Measurements from ENCODE around the gene TSR1.

GRCh38 chr17:2289878-2290478, 46.3 kb downstream of the TSR1 start:
- TF ChIP-seq CTCF (IDR thresholded peaks at IDR 0.05): no peak
- TF ChIP-seq POLR2AphosphoS5 (IDR thresholded peaks at IDR 0.05): no peak

Measured in sigmoid colon (tissue), 4 donors.